ENCODE data around the gene CDKAL1. TPM values are rescaled to one million over a fixed set of nuclear protein-coding genes. Genes with fewer than 3 reads are reported as not detected.
"Not testable (repeated sequence)": the region's sequence is repeated elsewhere in the genome, so short reads cannot be mapped to it uniquely, and the experiment has no call there.

Gene CDKAL1
- total RNA-seq, 4 donors from 2014 or later, result 10.3 to 11.2 (median 10.5) TPM

GRCh38 chr6:21190701-21191100, 656.4 kb downstream of the CDKAL1 start:
- 55% methylated on average over 2 of the region's 2 CpGs for WGBS
- no peaks in the 10 kb centered on the region for H3K9me3 ChIP-seq
- intact Hi-C loops (cut with DNase I), result no loop called here
- no peak for DNase-seq (ENCODE audit: extremely low spot score)
- no peaks in the 10 kb centered on the region for H3K27me3 ChIP-seq
- H3K27ac ChIP-seq (replicated peaks in 1 of 4), result no peak overlapping the region
- peak overlapping the region in 1 of 4 donors; percentile 12 for H3K4me3 ChIP-seq
- peaks cover 6 to 24% (median 20%) of the 10 kb centered on the region in 4 donors for H3K4me1 ChIP-seq
- H3K36me3 ChIP-seq, result no peaks in the 10 kb centered on the region
- TF ChIP-seq CTCF (IDR thresholded peaks at IDR 0.05) (no peak), POLR2AphosphoS5 (IDR thresholded peaks at IDR 0.05) (no peak), POLR2A (IDR thresholded peaks at IDR 0.05; ENCODE audit: low read depth) (no peak), EP300 (IDR thresholded peaks at IDR 0.05) (no peak)

- 78% methylated on average over 2 of the region's 2 CpGs for WGBS
- no peak for TF ChIP-seq POLR2AphosphoS5 (IDR thresholded peaks at IDR 0.05)
- no peak for TF ChIP-seq CTCF (IDR thresholded peaks at IDR 0.05)
- no peak for TF ChIP-seq POLR2A (IDR thresholded peaks at IDR 0.05; ENCODE audit: low read depth)
- TF ChIP-seq EP300 (IDR thresholded peaks at IDR 0.05), result no peak
Observed at GRCh38 chr6:21193790-21194475, 659.7 kb downstream of the CDKAL1 start.

GRCh38 chr6:21195301-21195700, 661.0 kb downstream of the CDKAL1 start:
- H3K9me3 ChIP-seq; intact Hi-C loops (cut with DNase I); H3K27ac ChIP-seq (replicated peaks in 1 of 4); DNase-seq (ENCODE audit: extremely low spot score); H3K4me3 ChIP-seq; H3K27me3 ChIP-seq; H3K36me3 ChIP-seq: not testable (repeated sequence)
- WGBS, result 86% methylated on average over 7 of the region's 7 CpGs
- peaks cover 5 to 29% (median 24%) of the 10 kb centered on the region in 4 donors for H3K4me1 ChIP-seq

More at GRCh38 chr6:21193790-21194475, 659.7 kb downstream of the CDKAL1 start:
- peaks cover 0 to 23% (median 20%) of the 10 kb centered on the region in 4 donors for H3K4me1 ChIP-seq
- H3K4me3 ChIP-seq, result no peak overlapping the region
- no peaks in the 10 kb centered on the region for H3K27me3 ChIP-seq
- H3K9me3 ChIP-seq, result no peaks in the 10 kb centered on the region
- no peak overlapping the region for H3K27ac ChIP-seq (replicated peaks in 1 of 4)
- no peak for DNase-seq (ENCODE audit: extremely low spot score)
- intact Hi-C loops (cut with DNase I), result no loop called here
- H3K36me3 ChIP-seq, result no peaks in the 10 kb centered on the region

GRCh38 chr6:21198032-21198640, 663.9 kb downstream of the CDKAL1 start:
- intact Hi-C loops (cut with DNase I), result no loop called here
- Histone ChIP-seq H3K4me3 (no peak overlapping the region), H3K27me3 (no peaks in the 10 kb centered on the region), H3K36me3 (no peaks in the 10 kb centered on the region), H3K27ac (replicated peaks in 1 of 4) (no peak overlapping the region), H3K9me3 (no peaks in the 10 kb centered on the region), H3K4me1 (peaks cover 8 to 22% (median 19%) of the 10 kb centered on the region in 4 donors)
- TF ChIP-seq POLR2A (IDR thresholded peaks at IDR 0.05; ENCODE audit: low read depth) (no peak), CTCF (IDR thresholded peaks at IDR 0.05) (no peak), EP300 (IDR thresholded peaks at IDR 0.05) (no peak), POLR2AphosphoS5 (IDR thresholded peaks at IDR 0.05) (no peak)
- WGBS, result 71% methylated on average over 5 of the region's 5 CpGs
- DNase-seq (ENCODE audit: extremely low spot score), result no peak

GRCh38 chr6:21199262-21199661, 665.0 kb downstream of the CDKAL1 start:
- TF ChIP-seq POLR2A (IDR thresholded peaks at IDR 0.05; ENCODE audit: low read depth) (no peak), CTCF (IDR thresholded peaks at IDR 0.05) (no peak)
- WGBS, result 90% methylated on average over 5 of the region's 6 CpGs
- H3K9me3 ChIP-seq, result no peaks in the 10 kb centered on the region
- no peak overlapping the region for H3K27ac ChIP-seq (replicated peaks in 1 of 4)
- DNase-seq (ENCODE audit: extremely low spot score), result no peak
- no peaks in the 10 kb centered on the region for H3K36me3 ChIP-seq
- no peak overlapping the region for H3K4me3 ChIP-seq
- H3K27me3 ChIP-seq, result no peaks in the 10 kb centered on the region
- H3K4me1 ChIP-seq, result peaks cover 8 to 22% (median 19%) of the 10 kb centered on the region in 4 donors
- intact Hi-C loops (cut with DNase I), result no loop called here

Measured in esophagus muscularis mucosa (tissue), 4 donors.